Temporal lobe (tissue), 1 donor: Measurements from ENCODE around the gene GRPEL1. TPM values are rescaled to one million over a fixed set of nuclear protein-coding genes. Genes with fewer than 3 reads are reported as not detected.

Source experiments
- total RNA-seq: library from RNA; depleted of rRNA; stranded (reverse); fragments of >200 nt; gene quantifications from one replicate; pipeline ENCODE4 v1.2.3, GENCODE V29; 2014

The GRPEL1 gene
- total RNA-seq, 1 donor from 2014 or later, result 12.3 TPM

Other genes with a start within 250 kb of the GRPEL1 start
- 169 TPM for gene TBC1D14, start 158.2 kb downstream of the GRPEL1 start, total RNA-seq
- 17.0 TPM for gene TADA2B, start 24.7 kb downstream of the GRPEL1 start, total RNA-seq
- gene SORCS2, start 124.5 kb upstream of the GRPEL1 start, total RNA-seq, result 8.9 TPM